Measurements from ENCODE around the gene SORCS1. TPM values are rescaled to one million over a fixed set of nuclear protein-coding genes. Genes with fewer than 3 reads are reported as not detected.

Gene SORCS1
- total and polyA plus RNA-seq, 2 donors (not counting 1 experiment from before 2014, with no cell fraction given), result not detected

- Histone ChIP-seq H3K9me3 (ENCODE audit: control extremely low read depth in 1 of 3, control insufficient read depth in 2 of 3, insufficient read depth in 1 of 3, low read length in 2 of 3) (no peaks in the 10 kb centered on the region), H3K27me3 (replicated peaks in 1 of 4; ENCODE audit: control extremely low read depth in 1 of 4, control insufficient read depth in 3 of 4, insufficient read depth in 4 of 4, low read length in 3 of 4) (no peaks in the 10 kb centered on the region), H2AFZ (ENCODE audit: insufficient read depth, low read depth, low read length, poor library complexity, severe bottlenecking) (no peak overlapping the region), H3K4me1 (ENCODE audit: control insufficient read depth in 2 of 2, insufficient read depth in 2 of 2, low read length in 2 of 2) (no peaks in the 10 kb centered on the region), H3K36me3 (replicated peaks in 1 of 2; ENCODE audit: control extremely low read depth in 1 of 2, control insufficient read depth in 1 of 2, extremely low read depth in 1 of 2, insufficient read depth in 2 of 2, low read length in 1 of 2) (no peaks in the 10 kb centered on the region), H3K4me3 (ENCODE audit: control extremely low read depth in 1 of 5, extremely low read depth in 1 of 5, insufficient read depth in 1 of 5, low read depth in 2 of 5, low read length in 4 of 5) (no peak overlapping the region), H4K20me1 (ENCODE audit: control insufficient read depth, insufficient read depth, low read length, poor library complexity, severe bottlenecking) (no peaks in the 10 kb centered on the region), H3K9ac (ENCODE audit: low read length) (no peak overlapping the region), H3K27ac (ENCODE audit: low read length in 2 of 2) (no peak overlapping the region), H3K4me2 (replicated peaks; ENCODE audit: low read depth, low read length, poor library complexity, severe bottlenecking) (no peak overlapping the region), H3K79me2 (ENCODE audit: control insufficient read depth, insufficient read depth, low read length) (no peaks in the 10 kb centered on the region)
- Mint-ChIP-seq H3K27me3 (no peaks in the 10 kb centered on the region), H3K27ac (no peak overlapping the region), H3K4me1 (no peaks in the 10 kb centered on the region), H3K4me3 (no peak overlapping the region), H3K9me3 (ENCODE audit: insufficient read depth) (no peaks in the 10 kb centered on the region)
- intact Hi-C loops (cut with micrococcal nuclease), result no loop called here
- CTCF ChIA-PET, result no interaction called here
- POLR2A ChIA-PET, result no interaction called here
- 80% methylated on average over 1 of the region's 1 CpG for WGBS (ENCODE audit: insufficient coverage)
- ATAC-seq (ENCODE audit: low read depth) (no peak), DNase-seq (no peak)
- no peak for TF ChIP-seq EZH2 (IDR thresholded peaks at IDR 0.05; ENCODE audit: borderline replicate concordance, insufficient read depth, low read depth, low read length, poor library complexity, severe bottlenecking)
- no peak for TF ChIP-seq CTCF (IDR thresholded peaks at IDR 0.05)
Measured at GRCh38 chr10:106765241-106765754, 399.2 kb downstream of the SORCS1 start.

- ATAC-seq (ENCODE audit: low read depth) (no peak), DNase-seq (no peak)
- POLR2A ChIA-PET, result no interaction called here
- no peak overlapping the region for H3K4me3 ChIP-seq (ENCODE audit: control extremely low read depth in 1 of 5, extremely low read depth in 1 of 5, insufficient read depth in 1 of 5, low read depth in 2 of 5, low read length in 4 of 5)
- intact Hi-C loops (cut with micrococcal nuclease), result no loop called here
- H3K79me2 ChIP-seq (ENCODE audit: control insufficient read depth, insufficient read depth, low read length), result no peaks in the 10 kb centered on the region
- Mint-ChIP-seq H3K4me3 (no peak overlapping the region), H3K27ac (no peak overlapping the region), H3K27me3 (no peaks in the 10 kb centered on the region), H3K9me3 (ENCODE audit: insufficient read depth) (no peaks in the 10 kb centered on the region), H3K4me1 (no peaks in the 10 kb centered on the region)
- H3K9me3 ChIP-seq (ENCODE audit: control extremely low read depth in 1 of 3, control insufficient read depth in 2 of 3, insufficient read depth in 1 of 3, low read length in 2 of 3), result no peaks in the 10 kb centered on the region
- no peaks in the 10 kb centered on the region for H4K20me1 ChIP-seq (ENCODE audit: control insufficient read depth, insufficient read depth, low read length, poor library complexity, severe bottlenecking)
- no peaks in the 10 kb centered on the region for H3K4me1 ChIP-seq (ENCODE audit: control insufficient read depth in 2 of 2, insufficient read depth in 2 of 2, low read length in 2 of 2)
- H3K9ac ChIP-seq (ENCODE audit: low read length), result no peak overlapping the region
- 100% methylated on average over 1 of the region's 6 CpGs for WGBS (ENCODE audit: insufficient coverage)
- H3K27me3 ChIP-seq (replicated peaks in 1 of 4; ENCODE audit: control extremely low read depth in 1 of 4, control insufficient read depth in 3 of 4, insufficient read depth in 4 of 4, low read length in 3 of 4), result no peaks in the 10 kb centered on the region
- CTCF ChIA-PET, result no interaction called here
- TF ChIP-seq CTCF (IDR thresholded peaks at IDR 0.05) (no peak), EZH2 (IDR thresholded peaks at IDR 0.05; ENCODE audit: borderline replicate concordance, insufficient read depth, low read depth, low read length, poor library complexity, severe bottlenecking) (no peak)
- no peak overlapping the region for H3K27ac ChIP-seq (ENCODE audit: low read length in 2 of 2)
- H2AFZ ChIP-seq (ENCODE audit: insufficient read depth, low read depth, low read length, poor library complexity, severe bottlenecking), result no peak overlapping the region
- H3K4me2 ChIP-seq (replicated peaks; ENCODE audit: low read depth, low read length, poor library complexity, severe bottlenecking), result no peak overlapping the region
- no peaks in the 10 kb centered on the region for H3K36me3 ChIP-seq (replicated peaks in 1 of 2; ENCODE audit: control extremely low read depth in 1 of 2, control insufficient read depth in 1 of 2, extremely low read depth in 1 of 2, insufficient read depth in 2 of 2, low read length in 1 of 2)
Measured at GRCh38 chr10:106764360-106764759, 400.1 kb downstream of the SORCS1 start.
